ENCODE data around the gene RPL37A. TPM values are rescaled to one million over a fixed set of nuclear protein-coding genes. Genes with fewer than 3 reads are reported as not detected.

Gene RPL37A
- total RNA-seq, 1 donor from 2014 or later: 1,151 TPM

GRCh38 chr2:216486708-216487107, 11.9 kb upstream of the RPL37A start:
- DNase-seq (ENCODE audit: low spot score): no peak

- peak; percentile 36 for DNase-seq (ENCODE audit: low spot score)
Observed at GRCh38 chr2:216490061-216490460, 8.6 kb upstream of the RPL37A start.

- no peak for DNase-seq (ENCODE audit: low spot score)
Observed at GRCh38 chr2:216491793-216492596, 6.6 kb upstream of the RPL37A start.

GRCh38 chr2:216492597-216493333, 5.9 kb upstream of the RPL37A start:
- DNase-seq (ENCODE audit: low spot score): peak; percentile 35

- DNase-seq (ENCODE audit: low spot score): no peak
Observed at GRCh38 chr2:216493334-216493685, 5.3 kb upstream of the RPL37A start.

GRCh38 chr2:216495656-216496055, 3.0 kb upstream of the RPL37A start:
- peak; percentile 78 for DNase-seq (ENCODE audit: low spot score)

- peak; percentile 24 for DNase-seq (ENCODE audit: low spot score)
Observed at GRCh38 chr2:216497382-216498069, 1.1 kb upstream of the RPL37A start.

GRCh38 chr2:216498070-216498378, 620 bp upstream of the RPL37A start:
- no peak for DNase-seq (ENCODE audit: low spot score)

- DNase-seq (ENCODE audit: low spot score): no peak
Observed at GRCh38 chr2:216499641-216500218, 1.1 kb downstream of the RPL37A start.

- no peak for DNase-seq (ENCODE audit: low spot score)
Observed at GRCh38 chr2:216500572-216500971, 1.9 kb downstream of the RPL37A start.

GRCh38 chr2:216501854-216502253, 3.2 kb downstream of the RPL37A start:
- DNase-seq (ENCODE audit: low spot score): no peak

GRCh38 chr2:216502381-216503158, 3.9 kb downstream of the RPL37A start:
- DNase-seq (ENCODE audit: low spot score): no peak

GRCh38 chr2:216503159-216503629, 4.5 kb downstream of the RPL37A start:
- no peak for DNase-seq (ENCODE audit: low spot score)

- no peak for DNase-seq (ENCODE audit: low spot score)
Observed at GRCh38 chr2:216503697-216504375, 5.2 kb downstream of the RPL37A start.

- no peak for DNase-seq (ENCODE audit: low spot score)
Observed at GRCh38 chr2:216504376-216504762, 5.7 kb downstream of the RPL37A start.

- DNase-seq (ENCODE audit: low spot score): no peak
Observed at GRCh38 chr2:216505133-216506106, 6.8 kb downstream of the RPL37A start.

- no peak for DNase-seq (ENCODE audit: low spot score)
Observed at GRCh38 chr2:216507220-216508160, 8.8 kb downstream of the RPL37A start.

GRCh38 chr2:216508229-216508628, 9.6 kb downstream of the RPL37A start:
- no peak for DNase-seq (ENCODE audit: low spot score)
